ENCODE data around the gene LMAN2L.

Gene LMAN2L

GRCh38 chr2:96772903-96773671, 33.2 kb upstream of the LMAN2L start:
- Histone ChIP-seq H3K36me3 (replicated peaks in 1 of 2; ENCODE audit: control insufficient read depth in 2 of 2, insufficient read depth in 2 of 2, low read length in 2 of 2) (no peaks in the 10 kb centered on the region), H3K23ac (ENCODE audit: low read depth, low read length, poor library complexity) (peak overlapping the region; percentile 77), H2AK5ac (ENCODE audit: low read depth, low read length) (no peak overlapping the region), H3K18ac (ENCODE audit: low read length) (peak overlapping the region; percentile 37), H3K27me3 (ENCODE audit: control insufficient read depth in 3 of 3, insufficient read depth in 3 of 3, low read depth in 1 of 3, low read length in 3 of 3) (no peaks in the 10 kb centered on the region), H2BK5ac (ENCODE audit: low read length) (no peak overlapping the region), H2AFZ (ENCODE audit: low read length) (no peak overlapping the region), H3K4ac (ENCODE audit: low read length) (no peak overlapping the region), H3K27ac (replicated peaks; ENCODE audit: low read length) (no peak overlapping the region), H3K9ac (ENCODE audit: low read depth, low read length, poor library complexity) (peak overlapping the region; percentile 57), H3K4me3 (ENCODE audit: low read length in 2 of 2) (peak overlapping the region in 1 of 2 donors; percentile 11), H3K14ac (ENCODE audit: low read length) (peak overlapping the region; percentile 38), H3K79me1 (ENCODE audit: low read depth, low read length) (peaks cover 5% of the 10 kb centered on the region), H3K4me1 (ENCODE audit: control insufficient read depth in 2 of 2, insufficient read depth in 1 of 2, low read depth in 1 of 2, low read length in 2 of 2) (peaks cover 0 to 7% of the 10 kb centered on the region in 2 donors), H3K9me3 (replicated peaks in 1 of 2; ENCODE audit: control insufficient read depth in 2 of 2, insufficient read depth in 1 of 2, low read depth in 1 of 2, low read length in 2 of 2) (no peaks in the 10 kb centered on the region), H2BK15ac (ENCODE audit: low read length) (no peak overlapping the region), H2BK120ac (ENCODE audit: low read depth, low read length) (no peak overlapping the region), H2BK12ac (ENCODE audit: low read length) (no peak overlapping the region), H4K91ac (ENCODE audit: low read depth, low read length, poor library complexity) (no peak overlapping the region), H4K8ac (ENCODE audit: low read depth, low read length) (no peak overlapping the region), H3K4me2 (ENCODE audit: insufficient read depth, low read length, poor library complexity, severe bottlenecking) (no peak overlapping the region)
- DNase-seq (ENCODE audit: low spot score): no peak
- WGBS, 2 donors (ENCODE audit: extremely low coverage in 2 of 2, insufficient read length in 2 of 2, insufficient replicate concordance in 1 of 2): no CpG with 5 or more reads among the region's 12 CpGs

- H2BK5ac ChIP-seq (ENCODE audit: low read length): no peak overlapping the region
- H3K4me2 ChIP-seq (ENCODE audit: insufficient read depth, low read length, poor library complexity, severe bottlenecking): no peak overlapping the region
- H3K14ac ChIP-seq (ENCODE audit: low read length): peak overlapping the region; percentile 2
- no peak overlapping the region for H4K8ac ChIP-seq (ENCODE audit: low read depth, low read length)
- H2AK5ac ChIP-seq (ENCODE audit: low read depth, low read length): no peak overlapping the region
- no peak overlapping the region for H2BK15ac ChIP-seq (ENCODE audit: low read length)
- H3K4me1 ChIP-seq (ENCODE audit: control insufficient read depth in 2 of 2, insufficient read depth in 1 of 2, low read depth in 1 of 2, low read length in 2 of 2): peaks cover 0 to 7% of the 10 kb centered on the region in 2 donors
- H2BK120ac ChIP-seq (ENCODE audit: low read depth, low read length): no peak overlapping the region
- no peaks in the 10 kb centered on the region for H3K27me3 ChIP-seq (ENCODE audit: control insufficient read depth in 3 of 3, insufficient read depth in 3 of 3, low read depth in 1 of 3, low read length in 3 of 3)
- no peak for DNase-seq (ENCODE audit: low spot score)
- H4K91ac ChIP-seq (ENCODE audit: low read depth, low read length, poor library complexity): no peak overlapping the region
- H3K4me3 ChIP-seq (ENCODE audit: low read length in 2 of 2): peak overlapping the region in 1 of 2 donors; percentile 11
- no peak overlapping the region for H3K18ac ChIP-seq (ENCODE audit: low read length)
- no peak overlapping the region for H2BK12ac ChIP-seq (ENCODE audit: low read length)
- peaks cover 7% of the 10 kb centered on the region for H3K79me1 ChIP-seq (ENCODE audit: low read depth, low read length)
- no peak overlapping the region for H3K4ac ChIP-seq (ENCODE audit: low read length)
- no peak overlapping the region for H2AFZ ChIP-seq (ENCODE audit: low read length)
- no peak overlapping the region for H3K9ac ChIP-seq (ENCODE audit: low read depth, low read length, poor library complexity)
- no peak overlapping the region for H3K27ac ChIP-seq (replicated peaks; ENCODE audit: low read length)
- no peak overlapping the region for H3K23ac ChIP-seq (ENCODE audit: low read depth, low read length, poor library complexity)
- peaks cover 0 to under 1% of the 10 kb centered on the region in 2 donors for H3K9me3 ChIP-seq (replicated peaks in 1 of 2; ENCODE audit: control insufficient read depth in 2 of 2, insufficient read depth in 1 of 2, low read depth in 1 of 2, low read length in 2 of 2)
- no CpG with 5 or more reads among the region's 20 CpGs for WGBS, 2 donors (ENCODE audit: extremely low coverage in 2 of 2, insufficient read length in 2 of 2, insufficient replicate concordance in 1 of 2)
- H3K36me3 ChIP-seq (replicated peaks in 1 of 2; ENCODE audit: control insufficient read depth in 2 of 2, insufficient read depth in 2 of 2, low read length in 2 of 2): no peaks in the 10 kb centered on the region
Observed at GRCh38 chr2:96771796-96772618, 32.1 kb upstream of the LMAN2L start.

GRCh38 chr2:96770442-96771202, 30.8 kb upstream of the LMAN2L start:
- Histone ChIP-seq H4K8ac (ENCODE audit: low read depth, low read length) (no peak overlapping the region), H3K4me2 (ENCODE audit: insufficient read depth, low read length, poor library complexity, severe bottlenecking) (no peak overlapping the region), H3K23ac (ENCODE audit: low read depth, low read length, poor library complexity) (peak overlapping the region; percentile 28), H2BK12ac (ENCODE audit: low read length) (no peak overlapping the region), H2BK120ac (ENCODE audit: low read depth, low read length) (no peak overlapping the region), H3K4ac (ENCODE audit: low read length) (no peak overlapping the region), H3K18ac (ENCODE audit: low read length) (peak overlapping the region; percentile 35), H3K9me3 (replicated peaks in 1 of 2; ENCODE audit: control insufficient read depth in 2 of 2, insufficient read depth in 1 of 2, low read depth in 1 of 2, low read length in 2 of 2) (peaks cover 0 to 2% of the 10 kb centered on the region in 2 donors), H2BK5ac (ENCODE audit: low read length) (no peak overlapping the region), H3K27me3 (ENCODE audit: control insufficient read depth in 3 of 3, insufficient read depth in 3 of 3, low read depth in 1 of 3, low read length in 3 of 3) (no peaks in the 10 kb centered on the region), H3K36me3 (replicated peaks in 1 of 2; ENCODE audit: control insufficient read depth in 2 of 2, insufficient read depth in 2 of 2, low read length in 2 of 2) (peaks cover 0 to 3% of the 10 kb centered on the region in 2 donors), H3K4me3 (ENCODE audit: low read length in 2 of 2) (no peak overlapping the region), H2AFZ (ENCODE audit: low read length) (no peak overlapping the region), H3K4me1 (ENCODE audit: control insufficient read depth in 2 of 2, insufficient read depth in 1 of 2, low read depth in 1 of 2, low read length in 2 of 2) (peaks cover 0 to 7% of the 10 kb centered on the region in 2 donors), H3K9ac (ENCODE audit: low read depth, low read length, poor library complexity) (no peak overlapping the region), H3K79me1 (ENCODE audit: low read depth, low read length) (peaks cover 8% of the 10 kb centered on the region), H3K27ac (replicated peaks; ENCODE audit: low read length) (no peak overlapping the region), H2BK15ac (ENCODE audit: low read length) (no peak overlapping the region), H3K14ac (ENCODE audit: low read length) (peak overlapping the region; percentile 87), H2AK5ac (ENCODE audit: low read depth, low read length) (no peak overlapping the region), H4K91ac (ENCODE audit: low read depth, low read length, poor library complexity) (no peak overlapping the region)
- no peak for DNase-seq (ENCODE audit: low spot score)
- no CpG with 5 or more reads among the region's 25 CpGs for WGBS, 2 donors (ENCODE audit: extremely low coverage in 2 of 2, insufficient read length in 2 of 2, insufficient replicate concordance in 1 of 2)

Measured in neuronal stem cell (in vitro differentiated cells).